GM12864 (cell line): ENCODE data around the gene RAB43.
A peak's percentile ranks its signal among the peaks of the same experiment; 100 is the strongest.
"Not testable (repeated sequence)": the region's sequence is repeated elsewhere in the genome, so short reads cannot be mapped to it uniquely, and the experiment has no call there.

ENCODE experiments used
- DNase-seq: peaks from one replicate; pipeline ENCODE4 v3.0.0-alpha.2; 2011; ENCODE audit warnings: low read depth
- H3K4me3 ChIP-seq: 2 replicates; pipeline ENCODE4 v1.5.1; 2011; ENCODE audit warnings: mild to moderate bottlenecking, low read depth, low read length, control low read depth
- TF ChIP-seq, protein P1 (sequence below): IDR thresholded peaks from 2 replicates; pipeline ENCODE4 v1.5.1; 2011; ENCODE audit warnings: low read depth, mild to moderate bottlenecking, moderate library complexity, low read length, control low read depth, inconsistent platforms; ENCODE audit errors: missing control alignments

RAB43 gene

DNA sequence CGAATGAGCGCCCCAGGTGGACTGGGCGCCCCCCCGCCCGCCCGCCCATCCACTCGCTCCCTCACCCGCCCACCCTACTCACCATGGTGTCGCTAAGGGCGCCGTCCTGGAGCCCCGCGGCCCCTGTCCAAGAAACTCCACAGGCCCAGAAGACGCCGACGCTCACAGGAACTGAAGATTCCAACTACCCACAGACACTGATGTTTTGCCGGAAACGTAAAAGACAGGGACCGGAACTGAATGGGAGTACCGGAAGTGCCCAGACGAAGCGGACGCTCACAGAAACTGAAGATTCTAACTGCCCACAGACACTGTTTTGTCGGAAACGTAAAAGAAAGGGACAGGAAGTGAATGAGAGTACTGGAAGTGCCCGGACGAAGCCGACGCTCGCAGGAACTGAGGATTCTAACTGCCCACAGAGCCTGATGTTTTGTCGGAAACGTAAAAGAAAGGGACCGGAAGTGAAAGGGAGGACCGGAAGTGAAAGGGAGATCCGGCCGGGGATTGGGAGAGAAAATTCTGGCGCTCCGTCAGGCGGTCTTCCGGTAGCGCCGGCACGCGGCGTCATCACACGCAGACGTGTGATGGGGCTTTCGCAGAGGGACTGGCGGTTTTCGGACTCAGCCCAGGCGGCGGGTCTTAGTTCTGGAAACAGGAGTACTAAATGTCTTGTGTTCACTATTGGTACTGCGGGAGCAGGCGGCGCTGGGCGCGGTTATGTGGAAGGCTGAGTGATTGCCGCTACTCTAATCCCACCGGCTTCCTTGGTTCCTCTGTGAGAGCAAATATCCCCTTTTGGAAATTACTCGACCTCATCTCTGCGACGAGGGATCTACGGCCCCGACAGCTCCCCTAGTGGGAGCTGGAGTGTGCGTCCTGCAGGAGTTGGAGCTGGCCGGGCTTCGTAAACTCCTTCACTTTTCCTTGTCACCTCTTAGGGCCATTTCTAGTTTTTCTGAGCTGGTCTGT is 39.6 kb upstream of the RAB43 start, which contains the start of gene ISY1:
Gene ISY1 (minus strand): TSS at position 173 of the 969 bp plus-strand sequence. CDS start 88 bp downstream, at position 85.
- peak; percentile 92 for DNase-seq
- TF ChIP-seq, protein P1, sequence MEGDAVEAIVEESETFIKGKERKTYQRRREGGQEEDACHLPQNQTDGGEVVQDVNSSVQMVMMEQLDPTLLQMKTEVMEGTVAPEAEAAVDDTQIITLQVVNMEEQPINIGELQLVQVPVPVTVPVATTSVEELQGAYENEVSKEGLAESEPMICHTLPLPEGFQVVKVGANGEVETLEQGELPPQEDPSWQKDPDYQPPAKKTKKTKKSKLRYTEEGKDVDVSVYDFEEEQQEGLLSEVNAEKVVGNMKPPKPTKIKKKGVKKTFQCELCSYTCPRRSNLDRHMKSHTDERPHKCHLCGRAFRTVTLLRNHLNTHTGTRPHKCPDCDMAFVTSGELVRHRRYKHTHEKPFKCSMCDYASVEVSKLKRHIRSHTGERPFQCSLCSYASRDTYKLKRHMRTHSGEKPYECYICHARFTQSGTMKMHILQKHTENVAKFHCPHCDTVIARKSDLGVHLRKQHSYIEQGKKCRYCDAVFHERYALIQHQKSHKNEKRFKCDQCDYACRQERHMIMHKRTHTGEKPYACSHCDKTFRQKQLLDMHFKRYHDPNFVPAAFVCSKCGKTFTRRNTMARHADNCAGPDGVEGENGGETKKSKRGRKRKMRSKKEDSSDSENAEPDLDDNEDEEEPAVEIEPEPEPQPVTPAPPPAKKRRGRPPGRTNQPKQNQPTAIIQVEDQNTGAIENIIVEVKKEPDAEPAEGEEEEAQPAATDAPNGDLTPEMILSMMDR = peak; percentile 93
- H3K4me3 ChIP-seq = peak within 1 kb of the TSS; percentile 89

DNA sequence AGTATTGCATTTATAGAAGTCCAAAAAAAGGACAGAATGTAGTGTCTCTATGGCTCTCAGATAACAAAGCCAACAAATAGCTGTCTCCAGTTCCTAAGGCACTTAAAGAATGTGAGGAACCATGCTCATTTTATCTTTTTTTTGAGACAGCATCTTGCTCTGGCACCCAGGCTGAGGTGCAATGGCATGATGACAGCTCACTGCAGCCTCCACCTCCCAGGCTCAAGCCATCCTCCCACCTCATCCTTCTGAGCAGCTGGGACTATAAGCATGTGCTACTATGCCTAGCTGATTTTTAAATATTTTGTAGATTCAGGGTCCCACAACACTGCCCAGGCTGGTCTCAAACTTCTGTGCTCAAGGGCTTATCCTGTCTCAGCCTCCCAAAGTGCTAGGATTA is 23.2 kb upstream of the RAB43 start:
- H3K4me3 ChIP-seq = no peak overlapping the region
- no peak for DNase-seq
- TF ChIP-seq, protein P1 = no peak

DNA sequence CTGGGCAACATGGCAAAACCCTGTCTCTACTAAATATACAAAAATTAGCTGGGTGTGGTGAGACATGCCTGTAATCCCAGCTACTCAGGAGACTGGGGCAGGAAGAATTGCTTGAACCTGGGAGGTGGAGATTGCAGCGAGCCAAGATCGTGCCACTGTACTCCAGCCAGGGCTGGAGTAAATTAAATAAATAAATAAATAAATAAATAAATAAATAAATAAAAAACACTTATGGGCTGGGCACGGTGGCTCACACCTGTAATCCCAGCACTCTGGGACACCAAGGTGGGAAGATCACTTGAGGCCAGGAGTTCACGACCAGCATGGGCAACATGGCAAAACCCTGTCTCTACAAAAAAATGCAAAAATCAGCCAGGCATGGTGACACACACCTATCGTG is 19.4 kb upstream of the RAB43 start:
- DNase-seq, H3K4me3 ChIP-seq: not testable (repeated sequence)

DNA sequence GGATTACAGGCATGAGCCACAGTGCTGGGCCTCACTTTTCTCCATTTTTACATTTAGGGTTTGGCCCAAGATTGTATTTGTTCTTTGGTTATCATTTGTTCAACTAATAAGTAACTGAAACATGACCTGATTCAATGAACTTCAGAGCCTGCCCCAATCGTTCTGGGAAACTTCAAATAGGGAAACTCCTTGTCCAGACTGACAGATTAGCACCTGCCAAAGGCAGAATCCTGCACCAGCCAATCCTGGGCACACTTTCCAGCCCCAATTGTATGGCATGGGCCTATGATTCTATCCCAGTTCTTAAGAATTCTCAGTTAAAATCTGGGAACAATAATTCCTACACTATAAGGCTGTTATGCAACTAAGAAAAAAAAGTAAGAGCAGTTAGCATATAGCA is 18.3 kb upstream of the RAB43 start:
- no peak for DNase-seq
- no peak overlapping the region for H3K4me3 ChIP-seq
- TF ChIP-seq, protein P1 = no peak

DNA sequence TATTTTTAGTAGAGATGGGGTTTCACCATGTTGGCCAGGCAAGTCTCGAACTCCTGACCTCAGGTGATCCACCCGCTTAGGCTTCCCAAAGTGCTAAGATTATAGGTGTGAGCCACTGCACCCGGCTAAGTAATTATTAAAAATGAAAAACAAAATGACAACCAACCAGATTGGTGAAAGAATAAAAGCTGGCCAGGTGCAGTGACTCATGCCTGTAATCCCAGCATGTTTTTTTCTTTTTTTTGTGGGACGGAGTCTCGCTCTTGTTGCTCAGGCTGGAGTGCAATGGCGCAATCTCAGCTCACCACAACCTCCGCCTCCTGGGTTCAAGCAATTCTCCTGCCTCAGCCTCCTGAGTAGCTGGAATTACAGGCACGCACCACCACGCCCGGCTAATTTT is 14.7 kb upstream of the RAB43 start:
- not testable (repeated sequence) for DNase-seq, H3K4me3 ChIP-seq

DNA sequence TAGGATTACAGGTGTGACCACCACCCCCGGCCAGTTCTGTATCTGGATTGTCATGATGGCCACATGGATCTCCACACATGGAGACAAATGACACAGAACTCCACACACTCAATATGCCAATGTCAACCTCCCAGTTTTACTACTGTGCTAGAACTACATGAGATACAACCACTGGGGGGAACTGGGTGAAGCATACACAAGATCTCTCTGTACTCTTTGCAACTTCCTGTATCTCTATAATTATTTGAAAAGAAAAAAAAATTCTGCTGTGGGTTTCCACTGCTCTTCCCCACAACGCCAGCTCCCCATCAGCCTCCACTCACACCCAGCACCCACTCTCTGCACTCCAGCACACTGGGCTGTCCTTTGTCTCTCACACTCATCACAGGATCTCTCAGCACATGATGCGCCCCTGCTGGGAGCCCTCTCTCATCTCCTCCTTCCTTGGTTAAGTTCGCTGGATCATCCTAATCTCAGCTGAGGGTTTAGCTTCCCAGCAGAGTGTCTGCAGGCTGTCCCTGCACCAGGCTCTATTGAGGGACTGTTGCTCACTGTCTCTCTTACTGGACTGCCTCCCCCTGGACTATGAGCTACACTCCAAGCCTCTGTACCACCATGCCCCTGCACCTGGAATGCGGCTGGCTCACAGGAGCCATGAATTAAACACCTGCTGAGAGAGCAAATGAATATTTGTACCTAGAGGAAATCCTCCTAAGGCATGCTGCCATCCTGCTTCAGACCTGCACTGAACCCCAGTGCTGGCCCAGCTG is 10.7 kb upstream of the RAB43 start:
- TF ChIP-seq, protein P1 = no peak
- no peak overlapping the region for H3K4me3 ChIP-seq
- no peak for DNase-seq

DNA sequence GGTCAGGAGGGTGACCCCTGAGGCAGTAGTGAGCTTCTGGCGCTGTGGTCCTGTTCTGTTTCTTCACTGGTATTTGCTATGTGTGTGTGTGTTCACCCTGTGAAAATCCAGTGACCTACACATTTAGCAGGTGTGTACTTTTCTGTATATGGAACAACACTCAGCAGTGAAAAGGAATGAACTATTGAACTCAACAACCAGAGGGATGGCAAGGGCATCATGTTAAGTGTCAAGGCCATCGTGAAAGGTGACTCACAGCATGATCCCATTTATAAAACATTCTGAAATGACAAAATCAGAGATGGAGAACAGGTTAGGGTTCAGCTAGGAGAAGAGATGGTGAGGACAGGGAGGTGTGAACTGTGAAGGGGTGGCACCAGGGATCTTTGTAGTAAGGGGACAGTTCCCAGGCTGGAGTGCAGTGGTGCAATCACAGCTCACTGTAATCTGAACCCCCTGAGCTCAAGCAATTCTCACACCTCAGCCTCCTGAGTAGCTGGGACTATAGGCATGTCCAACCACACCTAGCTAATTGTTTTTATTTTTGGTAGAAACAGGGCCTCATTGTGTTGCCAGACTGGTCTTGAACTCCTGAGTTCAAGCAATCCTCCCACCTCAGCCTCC is 10.0 kb upstream of the RAB43 start:
- TF ChIP-seq, protein P1 = no peak
- H3K4me3 ChIP-seq = no peak overlapping the region
- DNase-seq = no peak
